CD4-positive, alpha-beta T cell treated with Interferon gamma for 1 hour (primary cell): ENCODE measurements around the gene PIEZO2.

Experiments used
- DNase-seq: peaks from one replicate; pipeline ENCODE4 v3.0.0-alpha.2; 2020

The PIEZO2 gene

DNA sequence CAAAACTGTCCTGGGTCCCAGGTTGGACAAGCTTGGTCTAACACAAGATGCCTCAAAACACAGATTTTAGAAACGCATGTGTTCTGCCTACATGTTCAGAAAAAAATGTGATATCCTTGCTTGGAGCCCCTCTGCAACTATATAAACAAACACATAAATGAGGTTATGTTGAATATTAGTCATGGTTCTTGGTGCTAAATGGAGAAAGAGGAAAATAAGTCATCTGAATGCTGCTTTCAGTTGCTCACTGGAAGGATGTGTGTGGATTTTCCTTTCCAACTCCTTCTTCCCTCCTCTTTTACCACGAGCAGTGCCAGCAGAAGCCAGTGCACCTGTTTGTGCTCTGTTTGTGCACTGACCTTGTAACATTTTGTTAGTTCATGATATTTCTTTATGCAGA, 85.3 kb downstream of the PIEZO2 start:
- DNase-seq: no peak

GRCh38 chr18:11055721-11056120, 93.6 kb downstream of the PIEZO2 start:
- DNase-seq: no peak

- no peak for DNase-seq
These were observed 94.9 kb downstream of the PIEZO2 start for GRCh38 chr18:11054497-11054896.

- DNase-seq: no peak
These were observed 96.1 kb downstream of the PIEZO2 start for GRCh38 chr18:11053293-11053692.

DNA sequence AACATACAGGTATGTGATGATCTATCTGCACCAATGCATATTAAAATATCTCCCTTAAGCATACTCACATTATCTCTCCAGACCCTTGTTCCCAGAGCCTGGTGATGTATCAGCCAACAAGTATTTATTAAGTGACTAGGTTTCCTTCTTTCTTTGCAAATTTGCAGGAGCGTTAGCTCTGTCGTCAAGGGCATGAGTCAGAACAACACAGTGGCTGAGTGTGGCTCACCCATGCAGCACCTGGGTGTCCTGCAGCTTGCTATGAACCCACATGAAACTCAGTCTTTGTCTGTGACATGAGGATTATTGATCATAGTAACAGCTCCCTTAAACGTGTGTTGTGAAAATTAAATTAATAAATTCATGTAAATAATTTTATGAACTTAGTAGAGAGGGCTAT, 96.6 kb downstream of the PIEZO2 start:
- DNase-seq: no peak

DNA sequence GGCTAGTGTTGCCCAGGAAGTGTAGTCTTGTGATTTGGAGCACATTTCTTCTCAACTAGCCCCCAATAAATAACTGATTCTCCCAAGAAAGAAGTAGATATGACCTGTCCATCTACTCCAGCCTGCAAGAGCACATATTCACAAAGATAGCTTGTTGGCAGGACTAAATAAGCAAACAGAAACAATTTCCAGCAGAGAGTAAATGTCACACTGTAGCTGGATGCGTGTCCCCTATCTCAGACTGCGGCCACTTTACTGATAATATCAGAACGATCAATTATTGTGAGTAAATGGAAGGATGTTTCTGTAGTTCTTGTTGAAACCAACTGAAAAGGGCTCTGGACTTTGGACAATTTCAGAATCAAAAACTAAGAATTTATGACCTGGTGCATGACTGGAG, 97.9 kb downstream of the PIEZO2 start:
- DNase-seq: no peak

- DNase-seq: no peak
These were observed 98.4 kb downstream of the PIEZO2 start for GRCh38 chr18:11050966-11051365.

DNA sequence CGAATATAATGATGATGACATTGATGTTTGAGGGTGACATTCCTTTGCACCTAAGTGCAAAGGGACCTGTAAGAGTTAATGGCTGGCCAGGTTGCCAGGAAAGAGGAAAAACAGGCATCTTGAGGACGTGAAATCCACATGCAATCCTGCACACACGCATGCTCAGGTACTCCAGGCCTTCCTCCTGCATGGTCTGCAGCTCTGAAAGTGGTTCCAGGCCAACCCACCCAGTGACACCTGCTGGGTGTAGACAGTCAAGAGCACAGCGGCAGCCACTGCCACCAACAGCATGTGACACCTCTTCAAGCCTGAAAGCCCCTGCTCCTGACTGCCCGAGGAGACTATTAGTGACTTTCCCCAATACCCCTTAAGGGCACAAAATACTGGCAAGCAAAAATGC, 101.6 kb downstream of the PIEZO2 start:
- DNase-seq: no peak

DNA sequence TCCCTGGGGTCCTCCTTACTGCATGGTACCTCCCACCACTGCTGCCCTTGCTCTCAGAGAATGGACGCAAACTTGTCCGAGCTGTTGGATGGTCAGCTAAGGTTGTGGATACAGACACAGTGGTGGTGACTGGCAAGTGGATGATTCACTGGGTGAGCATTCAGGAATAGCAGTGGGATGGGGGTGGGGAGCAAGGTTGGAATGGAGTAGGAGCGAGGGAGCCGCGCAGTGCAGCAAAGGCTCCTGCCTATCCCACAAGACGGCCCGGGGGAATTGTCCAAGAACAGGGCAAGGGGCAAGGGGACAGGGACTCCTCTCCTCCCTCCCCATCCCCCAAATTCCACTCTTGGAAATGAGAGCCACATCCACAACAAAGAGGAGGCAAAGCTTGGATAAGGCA, 102.2 kb downstream of the PIEZO2 start:
- no peak for DNase-seq

DNA sequence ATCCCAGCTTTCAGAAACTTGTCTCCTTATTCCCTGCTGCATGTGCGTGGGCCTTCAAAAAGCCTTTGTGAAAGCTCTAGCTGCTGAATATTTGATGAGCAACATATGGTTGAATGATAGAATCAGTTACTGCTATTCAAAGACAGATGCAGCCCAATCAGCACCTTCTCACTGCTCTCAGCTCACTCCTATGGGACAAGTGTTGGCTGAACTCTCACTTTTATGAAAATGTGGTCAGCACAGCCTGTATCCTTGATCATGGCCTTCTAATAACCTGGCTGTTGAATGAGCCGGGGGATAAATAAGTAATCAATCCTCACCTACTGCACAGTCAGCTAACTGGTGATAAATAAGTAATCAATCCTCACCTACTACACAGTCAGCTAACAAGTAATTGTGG, 103.2 kb downstream of the PIEZO2 start:
- DNase-seq: no peak

- DNase-seq: no peak
These were observed 105.7 kb downstream of the PIEZO2 start for GRCh38 chr18:11043694-11044093.

DNA sequence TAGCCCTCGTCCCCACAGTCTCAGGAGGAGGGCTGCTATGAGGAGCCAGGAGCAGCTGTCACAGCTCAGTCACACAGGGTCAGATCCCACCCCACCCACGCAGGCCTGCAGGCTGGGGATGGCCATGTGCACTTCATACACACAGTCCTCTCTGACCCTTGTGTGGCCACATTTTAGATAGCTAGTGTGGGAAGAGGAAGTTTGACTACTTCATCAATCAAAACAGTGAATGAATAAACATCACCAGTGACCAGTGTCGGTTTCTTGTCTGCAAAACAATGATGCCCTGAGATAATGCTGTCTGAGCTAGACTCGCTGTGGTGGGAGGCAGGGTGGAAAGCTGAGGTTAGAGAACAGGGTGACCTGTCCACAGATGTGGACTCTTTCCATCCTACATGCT, 107.1 kb downstream of the PIEZO2 start:
- no peak for DNase-seq

DNA sequence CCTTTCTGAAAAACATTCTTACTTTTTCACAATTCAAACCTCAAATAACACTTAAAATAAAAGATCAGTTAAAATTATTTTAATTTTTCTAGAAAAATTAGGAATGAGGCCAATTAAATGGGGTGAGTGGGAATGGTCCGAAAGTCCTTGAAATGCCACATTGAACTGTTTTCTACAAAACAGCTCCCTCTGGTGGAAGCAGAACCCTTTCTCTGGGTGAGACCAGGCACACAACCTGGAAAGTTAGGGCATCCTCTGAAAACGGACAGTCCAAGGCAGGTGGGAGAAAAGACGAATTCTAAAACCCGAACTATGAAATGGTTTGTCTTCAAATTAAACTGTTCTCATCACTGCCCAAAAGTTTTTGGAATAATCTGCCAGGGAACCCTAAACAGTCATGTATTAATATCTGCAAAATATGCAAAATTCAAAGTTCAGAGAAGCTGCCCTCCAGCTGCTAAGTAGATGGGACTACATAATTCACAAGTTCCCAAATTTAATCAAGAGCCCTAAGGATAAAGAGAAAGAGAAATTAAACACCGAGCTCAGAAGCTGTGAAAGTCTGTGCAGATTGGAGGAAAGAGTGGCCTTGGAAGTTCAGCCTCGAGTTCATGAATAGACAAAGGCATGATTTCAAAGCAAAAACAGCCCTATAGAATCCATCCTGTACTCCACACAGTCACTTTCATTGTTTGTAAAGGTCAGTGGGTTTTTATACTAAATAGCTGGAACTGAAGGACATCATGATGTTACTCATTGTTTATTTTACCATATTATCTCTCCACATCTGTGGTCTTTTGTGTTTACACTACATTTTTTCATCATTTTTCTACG, 108.3 kb downstream of the PIEZO2 start:
- no peak for DNase-seq

- DNase-seq: no peak
These were observed 109.0 kb downstream of the PIEZO2 start for GRCh38 chr18:11040359-11040758.

DNA sequence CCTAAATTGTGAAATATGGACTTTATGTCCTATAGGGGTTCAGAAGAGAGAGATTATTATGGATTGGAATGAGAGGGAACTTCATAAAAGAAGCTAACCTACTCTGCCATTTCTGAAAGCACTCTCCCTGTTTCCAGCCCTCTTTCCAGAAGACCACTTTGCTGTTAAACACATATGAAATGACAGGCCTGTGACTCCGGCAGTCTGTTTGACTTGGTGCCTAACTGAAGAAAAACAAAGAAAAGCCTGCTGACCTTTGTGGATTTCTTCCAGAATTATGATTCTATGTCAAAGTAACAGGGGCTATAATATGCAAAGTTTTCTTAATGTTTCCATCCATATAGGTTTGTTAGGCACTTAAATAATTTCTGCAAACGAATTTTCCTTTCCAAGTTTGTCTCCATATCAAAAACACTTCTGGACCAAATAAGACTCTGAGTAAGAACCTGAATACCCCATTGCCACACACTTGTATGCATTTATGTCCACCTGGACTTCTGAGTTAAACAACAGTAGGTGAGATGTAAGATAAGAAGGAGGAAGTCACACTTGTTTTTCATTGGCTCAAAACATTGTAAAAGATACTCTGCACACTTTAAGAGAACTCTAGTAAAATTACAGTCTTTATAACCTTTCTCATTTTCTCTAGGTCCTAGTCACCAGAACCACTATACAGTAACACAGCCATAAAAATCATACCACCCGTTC, 111.7 kb downstream of the PIEZO2 start:
- DNase-seq: no peak

- no peak for DNase-seq
These were observed 113.4 kb downstream of the PIEZO2 start for GRCh38 chr18:11035814-11036495.

DNA sequence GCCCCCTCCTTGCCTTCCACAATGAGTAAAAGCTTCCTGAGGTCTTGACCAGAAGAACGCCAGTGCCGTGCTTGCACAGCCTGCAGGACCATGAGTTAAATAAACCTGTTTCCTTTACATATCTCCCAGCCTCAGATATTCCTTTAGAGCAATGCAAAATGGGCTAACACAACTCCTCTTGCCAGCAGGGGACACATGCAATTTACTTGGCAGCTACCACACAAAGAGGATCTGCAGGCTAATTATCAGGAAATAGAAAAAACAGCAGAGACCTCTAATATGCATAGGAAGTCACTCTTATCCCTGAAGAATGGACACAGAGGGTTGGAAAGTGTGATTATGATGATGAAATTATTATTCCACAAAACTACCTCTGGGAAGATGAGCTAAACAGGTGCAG, 114.0 kb downstream of the PIEZO2 start:
- no peak for DNase-seq

DNA sequence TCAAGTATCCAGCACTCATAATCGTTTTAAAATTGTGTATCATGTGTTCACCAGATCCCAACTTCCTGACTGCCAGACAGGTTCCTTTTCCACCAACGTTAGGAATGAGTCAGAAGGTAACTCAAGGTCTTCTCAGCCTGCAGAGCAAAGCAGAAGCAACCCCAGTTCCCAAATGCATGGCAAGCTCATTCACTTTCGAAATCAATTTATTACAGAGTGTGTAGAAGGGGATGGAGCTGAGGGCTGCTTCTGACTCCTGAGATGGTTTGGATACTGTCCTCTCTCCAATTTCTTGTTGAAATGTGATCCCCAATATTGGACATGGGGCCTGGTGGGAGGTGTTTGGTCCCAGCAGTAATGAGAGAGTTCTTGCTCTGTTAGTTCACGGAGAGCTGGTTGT, 114.5 kb downstream of the PIEZO2 start:
- DNase-seq: no peak

GRCh38 chr18:11033503-11033902, 115.9 kb downstream of the PIEZO2 start:
- no peak for DNase-seq

- DNase-seq: no peak
These were observed 117.4 kb downstream of the PIEZO2 start for GRCh38 chr18:11031966-11032365.

DNA sequence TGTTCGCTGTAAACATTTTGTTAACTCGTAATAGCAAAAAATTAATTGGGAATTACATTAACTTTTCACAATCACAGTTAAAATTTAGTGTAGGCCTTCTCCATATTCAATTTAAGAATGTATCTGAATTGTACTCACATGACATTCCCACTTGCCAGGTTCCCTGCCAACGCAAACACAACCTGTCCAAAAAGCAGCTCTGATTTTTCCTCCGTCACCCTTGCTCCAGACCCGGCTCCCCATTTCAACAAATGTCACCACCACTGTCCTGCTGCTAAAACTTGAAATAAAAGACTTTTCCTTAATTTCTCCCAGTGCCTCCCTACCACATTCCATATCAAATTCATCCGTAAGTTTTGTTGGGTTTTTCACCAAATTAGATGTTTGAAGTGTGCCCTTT, 120.3 kb downstream of the PIEZO2 start:
- no peak for DNase-seq

DNA sequence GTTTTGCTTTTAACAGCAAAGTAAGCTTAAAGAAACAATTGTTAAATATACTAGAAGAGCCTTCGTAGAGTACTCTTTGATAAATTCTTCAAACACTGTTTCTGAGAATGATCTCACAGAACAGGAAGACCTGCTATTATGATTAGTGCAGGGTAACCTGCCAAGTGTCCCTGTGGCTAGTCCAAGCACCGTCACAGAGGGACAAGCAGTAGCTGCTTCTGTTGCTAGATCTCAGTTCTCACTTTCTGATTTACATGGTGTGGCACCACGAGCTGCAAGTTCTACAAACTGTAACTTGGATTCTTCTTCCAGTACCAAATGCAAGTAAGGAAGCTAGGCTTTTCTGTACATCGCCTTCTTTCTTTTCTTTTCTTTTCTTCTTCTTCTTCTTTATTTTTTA, 121.5 kb downstream of the PIEZO2 start:
- no peak for DNase-seq

DNA sequence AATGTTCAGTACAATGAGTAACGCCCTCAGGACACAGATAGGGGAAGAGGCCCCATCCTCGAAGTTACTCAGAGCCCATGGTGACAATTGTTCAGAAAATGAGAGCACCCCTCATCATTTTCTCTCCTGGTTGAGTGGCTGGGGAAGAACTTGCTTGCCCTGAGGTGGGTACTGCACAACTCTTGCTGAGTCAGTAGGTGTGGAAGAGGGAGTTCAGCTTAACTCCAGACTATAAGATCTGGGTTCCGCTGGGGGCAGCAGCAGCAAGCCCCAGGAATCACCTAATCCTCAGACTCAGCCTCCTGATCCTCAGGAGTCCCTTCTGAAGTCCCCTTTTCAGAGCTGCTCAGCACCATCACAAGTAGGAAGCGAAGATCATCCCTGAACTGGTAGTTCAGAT, 123.7 kb downstream of the PIEZO2 start:
- DNase-seq: no peak
